SKM-1 (cell line): ENCODE measurements around the gene ANKRD27.
"Not testable (repeated sequence)": the region's sequence is repeated elsewhere in the genome, so short reads cannot be mapped to it uniquely, and the experiment has no call there.

ENCODE experiments used
- DNase-seq: peaks from one replicate; lab custom pipeline; 2025; ENCODE audit not compliant: unreplicated experiment; lab: John Stamatoyannopoulos, UW

ANKRD27 gene

DNA sequence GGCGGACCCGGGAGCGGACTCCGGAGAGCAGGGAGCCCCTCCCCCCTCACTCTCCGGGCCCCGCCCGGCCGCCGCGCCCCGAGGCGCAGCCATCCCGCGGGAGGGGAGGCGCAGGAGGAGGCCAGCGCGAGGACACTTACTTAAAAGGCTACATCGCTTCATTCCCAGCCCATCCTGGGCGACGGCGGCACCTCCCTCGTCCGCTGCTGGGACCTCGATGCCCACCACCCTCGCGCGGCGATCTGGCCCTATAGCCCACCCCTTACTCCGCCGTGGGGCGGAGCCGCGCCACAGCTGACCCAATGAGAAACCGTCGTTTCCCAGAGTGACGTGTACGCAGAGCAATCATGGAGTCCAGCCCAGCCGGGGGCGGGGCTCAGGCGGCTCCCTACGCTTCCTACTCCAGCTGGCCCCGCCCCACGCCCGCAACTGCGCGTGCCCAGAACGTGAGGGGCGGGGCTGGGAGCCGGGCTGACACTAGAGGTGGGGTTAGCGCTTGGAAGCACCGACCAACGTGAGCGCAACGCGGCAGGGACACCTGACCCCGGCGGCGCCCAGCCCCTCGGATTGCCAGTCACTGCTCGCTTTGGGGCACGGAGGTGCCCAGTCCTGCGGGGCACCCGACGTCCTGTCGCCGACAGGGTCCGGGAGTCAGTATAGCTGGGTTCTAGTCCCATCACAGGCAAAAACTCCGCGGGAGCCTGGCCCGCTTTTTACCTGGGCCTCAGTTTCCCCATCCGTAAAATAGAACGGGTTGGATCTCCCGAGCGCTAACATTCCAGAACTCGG is at the start of gene ANKRD27:
ANKRD27 (minus strand) TSS at position 250 of the 789 bp plus-strand sequence. CDS start 16,165 bp downstream, outside the sequence.
- peak; percentile 95 for DNase-seq

DNA sequence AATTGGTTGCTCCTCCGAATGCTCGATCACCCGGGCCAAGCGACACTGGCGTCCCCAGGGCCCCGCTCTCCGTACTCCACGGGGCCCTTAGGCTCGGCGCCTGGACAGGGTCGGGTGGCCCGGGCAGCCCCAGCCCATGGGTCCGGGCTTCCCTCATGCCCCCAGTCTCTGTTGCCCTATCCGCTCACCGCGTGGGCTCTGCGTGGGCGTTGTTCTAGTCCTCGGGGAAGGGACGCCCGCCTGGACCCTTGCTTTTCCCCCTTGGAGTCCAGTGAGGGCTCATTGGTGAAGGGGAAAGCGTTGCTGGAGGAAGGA is 45.9 kb upstream of the ANKRD27 start:
- no peak for DNase-seq

DNA sequence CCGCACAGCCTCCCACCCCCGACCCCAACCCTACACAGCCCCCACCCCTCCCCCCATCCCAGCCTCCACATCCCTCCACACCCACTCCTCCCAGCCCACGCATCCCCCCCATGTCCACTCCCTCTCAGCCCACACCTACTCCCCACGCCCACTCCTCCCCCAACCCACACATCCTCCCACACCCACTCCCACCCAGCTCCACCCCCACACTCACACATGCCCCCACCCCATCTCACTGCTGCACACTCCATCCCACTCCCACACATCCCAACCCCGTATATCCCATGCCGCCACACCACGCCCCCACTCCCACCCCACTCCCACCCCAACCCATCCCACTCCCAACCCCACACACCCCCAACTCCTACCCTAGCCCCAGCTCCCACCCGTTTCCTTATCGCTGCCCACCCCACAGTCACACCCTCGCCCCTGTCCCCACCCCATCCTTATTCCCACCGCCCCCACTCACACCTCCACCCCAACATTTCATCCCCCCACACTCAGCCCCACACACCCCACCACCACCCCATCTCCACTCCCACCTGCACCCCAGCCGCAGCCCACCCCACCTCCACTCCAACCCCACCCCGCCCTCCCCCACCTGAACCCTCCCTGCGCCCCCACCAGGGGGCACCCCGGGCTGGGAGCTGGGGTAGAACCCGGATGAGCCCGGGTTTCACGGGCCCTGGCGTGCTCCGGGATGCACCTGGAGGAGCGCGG is 45.4 kb upstream of the ANKRD27 start:
- DNase-seq = no peak

DNA sequence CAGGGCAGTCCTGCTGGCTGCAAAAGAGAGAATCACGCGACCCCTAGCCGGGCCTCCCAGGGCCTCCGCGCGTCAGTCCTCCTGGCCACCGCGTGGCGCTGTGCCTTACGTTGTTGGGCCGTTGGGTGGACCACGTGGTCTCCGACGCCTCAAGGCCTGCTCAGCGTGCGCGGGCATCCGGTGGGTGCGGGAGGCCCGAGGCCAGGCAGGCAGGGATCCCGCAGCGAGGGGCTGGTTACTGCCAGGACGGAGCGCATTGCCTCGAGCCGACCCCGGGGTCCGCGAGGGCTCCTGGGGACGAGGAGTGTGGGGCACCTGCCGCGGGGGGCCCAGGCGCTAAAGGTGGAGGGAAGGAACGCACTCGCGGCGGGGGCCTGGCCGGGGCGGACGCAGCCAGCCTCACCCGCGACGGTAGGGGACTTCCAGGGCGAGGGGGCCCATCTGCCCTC is 44.7 kb upstream of the ANKRD27 start, which contains the start of gene TDRD12:
TDRD12 (plus strand) TSS at position 157 of the 449 bp plus-strand sequence. CDS start 306 bp downstream, outside the sequence.
- DNase-seq = no peak

DNA sequence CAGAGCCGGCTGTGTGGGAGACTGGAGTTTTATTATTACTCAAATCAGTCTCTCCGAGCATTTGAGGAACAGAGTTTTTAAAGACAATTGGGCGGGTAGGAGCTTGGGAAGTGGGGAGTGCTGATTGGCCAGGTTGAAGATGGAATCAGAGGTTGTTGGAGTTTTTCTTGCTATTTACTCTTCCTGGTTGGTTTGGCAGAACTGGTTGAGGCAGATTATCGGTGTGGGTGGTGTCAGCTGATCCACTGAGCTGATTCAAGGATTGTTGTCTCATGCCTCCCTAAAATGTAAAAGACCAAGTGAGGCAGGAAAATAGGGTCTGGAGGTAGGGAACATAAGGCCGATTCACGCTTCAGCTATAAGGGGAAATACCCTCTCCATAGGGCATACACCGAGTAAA is 43.3 kb upstream of the ANKRD27 start:
- no peak for DNase-seq

DNA sequence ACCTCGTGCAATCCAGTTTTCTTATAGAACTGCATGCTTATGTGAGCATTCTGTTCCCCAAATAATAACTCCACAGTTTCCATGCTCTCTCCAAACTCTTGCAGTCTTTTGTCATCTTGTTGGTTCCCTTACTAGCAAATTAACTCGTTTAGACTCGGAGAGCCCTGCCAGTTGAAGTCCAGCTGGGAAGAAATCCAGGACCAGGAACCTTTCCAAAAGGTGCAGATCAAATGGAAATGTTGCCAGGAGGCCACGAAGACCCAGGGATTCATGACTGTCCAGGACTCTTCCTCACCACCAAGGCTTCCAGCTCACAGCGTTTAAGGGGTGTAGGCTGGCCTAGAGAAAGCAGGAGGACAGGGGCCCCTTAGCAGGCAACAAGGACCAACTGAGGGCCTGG is 42.5 kb upstream of the ANKRD27 start:
- no peak for DNase-seq

DNA sequence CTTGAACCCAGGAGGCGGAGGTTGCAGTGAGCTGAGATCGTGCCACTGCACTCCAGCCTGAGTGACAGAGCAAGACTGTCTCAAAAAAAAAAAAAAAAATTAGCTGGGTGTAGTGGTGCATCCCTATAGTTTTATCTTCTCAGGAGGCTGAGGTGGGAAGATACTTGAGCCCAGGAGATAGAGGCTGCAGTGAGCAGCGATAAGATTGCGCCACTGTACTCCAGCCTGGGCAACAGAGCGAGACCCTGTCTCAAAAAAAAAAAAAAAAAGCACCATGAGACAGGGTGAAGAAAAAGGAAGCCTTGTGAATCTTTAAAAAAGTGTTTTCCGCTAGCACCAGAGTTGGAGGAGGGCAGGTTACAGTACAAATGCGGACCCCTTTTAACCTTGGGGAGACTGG is 41.2 kb upstream of the ANKRD27 start:
- not testable (repeated sequence) for DNase-seq

DNA sequence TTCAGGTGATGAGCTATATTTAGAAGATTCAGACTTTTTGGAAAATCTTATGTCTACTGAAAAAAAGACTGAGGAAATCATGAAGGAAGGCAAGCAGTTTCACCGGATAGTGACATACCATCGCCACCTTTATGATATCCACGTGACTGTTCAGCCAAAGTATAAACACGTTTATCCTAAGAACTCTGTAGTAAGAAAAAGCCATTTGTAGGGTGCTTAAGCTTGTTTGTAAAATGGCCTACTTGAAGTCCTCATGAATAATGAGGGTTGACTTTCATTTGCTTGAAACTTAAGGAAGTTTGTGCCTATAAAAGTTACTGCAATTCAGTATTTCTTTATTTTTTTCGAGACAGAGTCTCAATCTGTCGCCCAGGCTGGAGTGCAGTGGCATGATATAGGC is 36.8 kb upstream of the ANKRD27 start:
- no peak for DNase-seq

DNA sequence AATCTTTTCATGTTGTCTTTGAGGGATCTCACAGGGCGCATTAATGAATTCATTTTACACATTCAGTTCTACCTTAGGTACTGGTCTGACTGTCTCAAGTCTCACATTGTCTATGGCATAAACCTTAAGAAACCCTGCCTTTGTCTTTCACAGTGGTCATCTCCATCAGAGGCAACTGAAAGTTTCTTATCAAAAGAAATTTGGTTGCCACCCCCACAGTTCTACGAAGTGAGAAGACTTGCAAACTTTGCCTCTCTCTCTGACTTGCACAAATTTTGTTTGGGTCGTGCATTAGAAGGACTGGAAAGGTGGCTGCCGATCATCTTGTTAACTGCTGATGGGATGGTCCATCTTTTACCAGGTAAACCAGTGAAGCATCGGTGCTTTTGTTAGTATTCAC is 34.1 kb upstream of the ANKRD27 start:
- no peak for DNase-seq

DNA sequence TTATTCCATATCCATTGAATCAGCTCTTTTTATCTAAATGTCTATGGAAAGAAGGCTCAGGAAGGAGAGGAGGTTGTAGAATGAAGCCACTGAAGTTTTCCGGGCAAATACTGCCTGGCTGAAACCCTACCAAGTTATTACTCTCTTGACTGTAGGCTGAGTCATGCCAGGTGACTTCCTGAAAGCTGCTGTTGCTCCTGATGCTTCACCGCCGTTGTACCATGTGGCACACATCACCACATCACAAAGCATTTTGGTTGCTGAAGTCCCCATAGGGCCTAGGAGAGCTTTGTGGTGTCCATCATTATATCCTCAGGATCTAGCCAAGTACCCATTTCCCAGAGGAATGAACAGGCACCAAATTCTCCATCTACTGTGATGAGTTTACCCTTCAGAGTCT is 33.5 kb upstream of the ANKRD27 start:
- no peak for DNase-seq

DNA sequence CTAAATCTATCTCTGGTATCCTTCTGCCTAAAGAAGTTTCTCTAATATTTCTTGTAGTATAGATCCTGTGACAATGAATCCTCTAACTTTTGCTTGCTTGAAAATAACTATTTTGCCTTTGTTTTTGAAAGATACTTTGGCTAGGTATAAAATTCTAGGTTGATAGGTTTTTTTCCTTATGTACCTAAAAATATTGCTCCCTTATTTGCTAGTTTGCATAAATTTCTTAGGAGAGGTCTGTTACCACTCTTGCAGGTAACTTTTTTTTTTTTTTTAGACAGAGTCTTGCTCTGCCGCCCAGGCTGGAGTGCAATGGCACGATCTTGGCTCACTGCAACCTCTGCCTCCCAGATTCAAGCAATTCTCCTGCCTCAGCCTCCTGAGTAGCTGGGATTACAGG is 29.0 kb upstream of the ANKRD27 start:
- DNase-seq = not testable (repeated sequence)

DNA sequence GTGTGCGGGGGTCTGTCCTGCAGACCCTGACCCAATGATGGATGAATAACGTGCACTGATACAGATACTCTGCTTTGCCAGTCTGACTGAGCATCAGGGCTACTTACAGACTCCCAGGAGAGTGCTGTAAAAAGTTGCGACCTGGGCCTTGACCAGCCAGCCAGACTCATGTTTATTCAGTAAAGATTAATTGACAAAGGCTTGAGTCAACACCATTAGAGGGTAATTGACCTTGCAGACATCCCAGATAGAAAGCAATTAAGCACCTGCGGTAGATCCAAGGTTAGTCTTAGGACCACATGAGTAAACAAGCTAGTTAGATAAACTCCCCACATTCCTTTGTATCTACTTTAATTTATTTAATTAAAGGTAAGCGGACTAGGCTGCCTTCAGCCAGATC is 27.0 kb upstream of the ANKRD27 start:
- DNase-seq = no peak

DNA sequence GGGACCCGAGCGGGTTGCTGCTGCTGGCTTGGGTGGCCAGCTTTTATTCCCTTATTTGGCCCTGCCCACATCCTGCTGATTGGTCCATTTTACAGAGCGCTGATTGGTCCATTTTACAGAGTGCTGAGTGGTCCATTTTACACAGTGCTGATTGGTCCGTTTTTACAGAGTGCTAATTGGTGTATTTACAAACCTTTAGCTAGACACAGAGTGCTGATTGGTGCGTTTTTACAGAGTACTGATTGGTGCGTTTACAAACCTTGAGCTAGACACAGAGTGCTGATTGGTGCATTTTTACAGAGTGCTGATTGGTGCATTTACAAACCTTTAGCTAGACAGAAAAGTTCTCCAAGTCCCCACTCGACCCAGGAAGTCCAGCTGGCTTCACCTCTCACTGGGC is 25.1 kb upstream of the ANKRD27 start:
- not testable (repeated sequence) for DNase-seq

DNA sequence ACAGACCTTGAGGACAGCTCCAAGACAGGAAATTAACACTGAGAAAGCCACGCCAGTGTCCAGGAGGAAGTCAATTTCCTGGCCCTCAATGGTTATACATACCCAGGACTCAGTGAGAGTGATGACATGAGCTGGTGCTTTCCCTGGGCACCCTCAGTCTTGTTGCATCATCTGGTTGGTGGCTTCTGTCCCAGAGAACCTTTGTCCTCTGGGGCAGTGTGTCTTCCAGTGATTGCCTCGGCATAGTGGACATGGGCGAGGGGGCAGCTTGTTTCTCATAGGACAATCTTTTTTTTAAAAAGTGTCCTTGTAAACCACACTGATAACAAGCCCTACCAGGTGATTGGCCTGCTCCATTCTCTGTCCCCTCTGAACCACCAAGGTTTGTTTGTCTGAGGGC is 21.8 kb upstream of the ANKRD27 start:
- DNase-seq = not testable (repeated sequence)

DNA sequence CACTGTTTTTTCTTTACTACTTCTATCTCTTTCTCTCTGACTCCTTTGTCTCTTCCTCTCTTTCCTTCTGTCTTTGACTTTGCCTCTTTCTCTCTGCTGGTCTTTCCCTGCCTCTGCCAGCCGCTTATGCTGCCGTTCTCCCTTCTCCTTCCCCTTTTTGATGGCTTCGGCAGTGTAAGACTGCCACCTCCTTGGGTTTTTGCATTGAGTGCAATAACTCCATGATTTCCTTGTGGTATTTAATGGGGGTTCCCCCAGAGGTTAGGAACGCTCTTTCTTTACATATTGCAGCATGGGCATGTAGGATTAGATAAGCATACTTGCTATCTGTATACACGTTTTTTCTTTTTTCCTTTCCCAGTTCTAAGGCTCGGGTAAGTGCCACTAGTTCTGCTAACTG is 20.5 kb upstream of the ANKRD27 start:
- not testable (repeated sequence) for DNase-seq

DNA sequence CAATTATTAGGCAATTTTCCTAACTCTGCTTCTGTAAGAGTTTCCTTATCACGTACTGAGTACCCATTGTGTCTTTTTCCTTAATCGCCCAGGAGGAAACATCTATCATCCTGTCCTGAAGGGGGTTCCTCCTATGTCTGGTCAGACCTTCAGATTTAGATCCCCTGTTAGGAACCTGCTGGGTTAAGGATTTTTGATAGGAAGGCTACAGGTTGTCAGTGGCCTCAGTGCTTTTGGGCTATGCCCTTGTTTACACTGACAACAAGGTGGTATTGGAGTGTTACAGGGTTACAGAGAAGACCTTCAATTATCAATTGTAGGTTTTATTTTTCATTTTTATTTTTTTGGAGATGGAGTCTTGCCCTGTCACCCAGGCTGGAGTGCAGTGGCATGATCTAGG is 19.9 kb upstream of the ANKRD27 start:
- DNase-seq = not testable (repeated sequence)

DNA sequence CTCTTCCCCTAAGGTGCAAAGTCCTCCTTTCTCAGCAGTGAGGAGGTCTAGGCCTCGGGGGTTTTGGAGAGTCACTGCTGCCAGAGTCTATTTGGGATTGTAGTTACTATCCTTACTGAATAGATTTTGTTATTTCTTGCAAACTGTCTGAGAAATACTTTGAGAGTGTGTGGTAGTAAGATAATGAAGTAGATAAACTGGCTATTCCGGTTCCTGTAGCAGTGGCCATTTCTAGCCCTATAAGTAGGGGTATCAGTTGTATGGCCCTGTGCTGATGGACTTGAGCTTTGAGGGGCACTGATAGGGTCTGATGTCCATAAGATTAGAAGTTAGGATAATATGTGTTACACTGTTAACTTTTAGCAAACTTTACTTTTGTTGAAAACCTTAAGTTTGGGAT is 19.3 kb upstream of the ANKRD27 start:
- DNase-seq = not testable (repeated sequence)

DNA sequence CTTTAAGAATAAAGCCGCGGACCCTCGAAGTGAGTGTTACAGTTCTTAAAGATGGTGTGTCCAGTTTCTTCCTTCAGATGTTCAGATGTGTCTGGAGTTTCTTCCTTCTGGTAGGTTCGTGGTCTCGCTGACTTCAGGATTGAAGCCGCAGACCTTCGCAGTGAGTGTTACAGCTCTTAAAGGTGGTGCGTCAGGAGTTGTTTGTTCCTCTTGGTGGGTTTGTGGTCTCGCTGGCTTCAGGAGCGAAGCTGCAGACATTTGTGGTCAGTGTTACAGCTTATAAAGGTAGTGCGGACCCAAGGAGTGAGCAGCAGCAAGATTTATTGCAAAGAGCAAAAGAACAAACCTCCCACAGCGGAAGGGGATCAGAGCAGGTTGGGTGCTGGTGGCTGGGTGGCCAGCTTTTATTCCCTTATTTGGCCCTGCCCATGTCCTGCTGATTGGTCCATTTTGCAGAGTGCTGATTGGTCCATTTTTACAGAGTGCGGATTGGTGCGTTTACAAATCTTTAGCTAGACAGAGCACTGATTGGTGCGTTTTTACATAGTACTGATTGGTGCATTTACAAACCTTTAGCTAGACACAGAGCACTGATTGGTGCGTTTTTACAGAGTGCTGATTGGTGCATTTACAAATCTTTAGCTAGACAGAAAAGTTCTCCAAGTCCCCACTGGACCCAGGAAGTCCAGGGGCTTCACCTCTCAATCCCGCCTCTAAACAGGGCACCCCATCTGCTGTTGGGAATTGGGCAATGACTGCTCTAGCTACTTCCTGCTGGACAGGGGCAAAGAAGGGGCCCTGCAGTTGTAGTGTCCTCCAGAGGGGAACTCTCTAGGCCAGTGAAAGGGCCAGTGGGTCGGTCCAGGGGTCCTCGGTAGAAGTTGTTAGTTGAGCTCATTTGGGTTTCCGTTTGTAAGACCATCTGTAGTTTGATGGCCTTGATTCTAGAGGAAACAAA is 18.4 kb upstream of the ANKRD27 start:
- not testable (repeated sequence) for DNase-seq

DNA sequence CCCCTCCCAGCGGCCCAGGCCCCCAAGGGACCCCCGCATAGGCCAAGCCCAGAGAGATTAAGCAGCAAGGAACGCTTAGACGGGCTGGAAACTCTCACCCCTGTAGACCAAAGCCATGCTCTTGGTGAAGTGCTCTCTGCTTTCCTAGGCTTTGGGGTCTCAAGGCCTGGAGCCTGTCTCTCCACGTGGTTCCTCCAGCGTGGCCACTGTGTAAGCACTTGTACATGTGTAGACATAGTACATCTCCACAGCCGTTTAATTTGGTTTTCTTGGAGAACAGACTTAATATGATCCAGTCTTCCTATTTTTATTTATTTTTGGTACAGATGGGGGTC is 17.7 kb upstream of the ANKRD27 start:
- no peak for DNase-seq

DNA sequence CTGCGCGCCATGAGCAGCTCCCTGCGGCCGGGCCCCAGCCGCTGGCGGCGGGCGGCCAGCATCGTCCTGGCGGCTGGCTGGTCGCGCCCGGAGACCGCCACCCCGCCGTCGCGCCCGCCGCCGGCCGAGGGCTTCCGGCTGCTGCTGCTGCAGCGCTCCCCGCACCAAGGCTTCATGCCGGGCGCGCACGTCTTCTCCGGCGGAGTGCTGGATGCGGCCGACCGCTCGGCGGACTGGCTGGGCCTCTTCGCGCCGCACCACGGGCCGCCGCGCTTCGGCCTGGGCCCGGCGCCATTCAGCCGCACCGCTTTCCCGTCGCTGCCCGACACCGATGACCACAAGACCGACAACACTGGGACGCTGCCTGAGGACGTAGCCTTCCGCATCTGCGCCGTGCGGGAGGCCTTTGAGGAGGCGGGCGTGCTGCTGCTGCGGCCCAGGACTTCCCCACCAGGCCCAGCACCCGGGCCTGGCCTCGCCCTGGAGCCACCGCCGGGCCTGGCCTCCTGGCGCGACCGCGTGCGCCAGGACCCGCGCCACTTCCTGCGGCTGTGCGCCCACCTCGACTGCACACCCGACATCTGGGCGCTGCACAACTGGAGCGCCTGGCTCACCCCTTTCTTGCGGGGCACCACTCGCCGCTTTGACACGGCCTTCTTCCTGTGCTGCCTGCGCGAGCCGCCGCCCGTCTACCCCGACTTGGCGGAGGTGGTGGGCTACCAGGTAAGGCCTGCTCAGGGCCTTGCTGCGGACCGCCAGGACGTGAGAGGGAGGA is 17.2 kb upstream of the ANKRD27 start:
- DNase-seq = no peak
